Thyroid gland (tissue), 4 donors: ENCODE data around the gene NNT.

Experiments
- POLR2A ChIP-seq, 2 donors: fragments of 450-650 bp; IDR thresholded peaks; one replicate each; pipeline ENCODE4 v1.6.1; 2017; ENCODE audit warnings: antibody characterized with exemption in 2 of 2, mild to moderate bottlenecking in 2 of 2, moderate library complexity in 1 of 2
- TF ChIP-seq, protein P1 (sequence below), 6 experiments: fragments of 200-600 bp in 3 of 6; fragments of 450-650 bp in 3 of 6; sonication (generic) in 3 of 6; IDR thresholded peaks; one replicate each; pipeline ENCODE4 v1.5.1; 2016 to 2019; ENCODE audit warnings: antibody characterized with exemption in 6 of 6, mild to moderate bottlenecking in 2 of 6, inconsistent platforms in 1 of 6, moderate library complexity in 1 of 6

DNA sequence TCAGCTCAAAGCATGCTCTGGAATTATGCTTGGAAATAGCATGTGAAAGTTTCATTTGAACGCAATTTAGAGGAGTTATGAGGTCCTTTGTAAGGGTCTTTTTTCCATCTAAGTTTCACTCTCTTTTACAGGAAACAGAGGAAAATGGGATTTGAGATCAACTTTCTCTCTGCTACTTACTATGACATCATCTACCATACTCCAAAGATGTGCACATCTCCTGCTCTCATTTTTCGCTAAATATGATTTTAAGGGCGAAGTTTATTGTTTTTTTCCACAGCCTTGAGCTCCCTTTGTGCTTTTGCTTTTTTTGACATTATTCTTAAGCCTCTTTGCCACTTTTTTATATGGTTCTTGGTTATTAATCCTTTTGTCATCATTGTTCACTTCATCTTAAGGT lies 125.6 kb downstream of the NNT start:
- TF ChIP-seq, protein P1, sequence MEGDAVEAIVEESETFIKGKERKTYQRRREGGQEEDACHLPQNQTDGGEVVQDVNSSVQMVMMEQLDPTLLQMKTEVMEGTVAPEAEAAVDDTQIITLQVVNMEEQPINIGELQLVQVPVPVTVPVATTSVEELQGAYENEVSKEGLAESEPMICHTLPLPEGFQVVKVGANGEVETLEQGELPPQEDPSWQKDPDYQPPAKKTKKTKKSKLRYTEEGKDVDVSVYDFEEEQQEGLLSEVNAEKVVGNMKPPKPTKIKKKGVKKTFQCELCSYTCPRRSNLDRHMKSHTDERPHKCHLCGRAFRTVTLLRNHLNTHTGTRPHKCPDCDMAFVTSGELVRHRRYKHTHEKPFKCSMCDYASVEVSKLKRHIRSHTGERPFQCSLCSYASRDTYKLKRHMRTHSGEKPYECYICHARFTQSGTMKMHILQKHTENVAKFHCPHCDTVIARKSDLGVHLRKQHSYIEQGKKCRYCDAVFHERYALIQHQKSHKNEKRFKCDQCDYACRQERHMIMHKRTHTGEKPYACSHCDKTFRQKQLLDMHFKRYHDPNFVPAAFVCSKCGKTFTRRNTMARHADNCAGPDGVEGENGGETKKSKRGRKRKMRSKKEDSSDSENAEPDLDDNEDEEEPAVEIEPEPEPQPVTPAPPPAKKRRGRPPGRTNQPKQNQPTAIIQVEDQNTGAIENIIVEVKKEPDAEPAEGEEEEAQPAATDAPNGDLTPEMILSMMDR (IDR thresholded peaks at IDR 0.05) = no peak
- TF ChIP-seq POLR2A (IDR thresholded peaks at IDR 0.05) = no peak
